Measurements from ENCODE around the gene ADAM12. TPM values are rescaled to one million over a fixed set of nuclear protein-coding genes. Genes with fewer than 3 reads are reported as not detected.
"Not testable (repeated sequence)": the region's sequence is repeated elsewhere in the genome, so short reads cannot be mapped to it uniquely, and the experiment has no call there.

ADAM12 gene
- polyA plus RNA-seq, 3 donors: 25.6 to 27.1 (median 26.1) TPM

DNA sequence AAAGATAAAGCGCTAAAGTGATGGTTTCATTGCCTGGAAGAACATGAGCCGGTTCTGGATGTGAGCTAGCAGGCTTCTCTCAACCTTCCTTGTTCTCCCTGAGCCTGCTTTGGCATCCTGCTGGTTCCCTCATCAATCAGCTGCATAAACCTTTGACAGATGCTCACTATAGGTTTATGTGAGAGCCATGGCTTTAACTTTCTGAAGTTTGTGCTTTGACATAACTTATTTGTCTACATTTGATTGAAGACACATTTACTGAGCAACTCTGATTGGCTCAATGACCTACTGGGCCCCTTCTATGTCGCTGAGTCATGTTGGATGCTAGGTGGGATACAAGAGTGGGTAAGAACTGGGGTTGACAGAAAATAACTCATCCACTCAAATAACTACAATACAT is 192.0 kb downstream of the ADAM12 start:
- no peak for DNase-seq (ENCODE audit: low read depth in 3 of 3, low spot score in 2 of 3)

DNA sequence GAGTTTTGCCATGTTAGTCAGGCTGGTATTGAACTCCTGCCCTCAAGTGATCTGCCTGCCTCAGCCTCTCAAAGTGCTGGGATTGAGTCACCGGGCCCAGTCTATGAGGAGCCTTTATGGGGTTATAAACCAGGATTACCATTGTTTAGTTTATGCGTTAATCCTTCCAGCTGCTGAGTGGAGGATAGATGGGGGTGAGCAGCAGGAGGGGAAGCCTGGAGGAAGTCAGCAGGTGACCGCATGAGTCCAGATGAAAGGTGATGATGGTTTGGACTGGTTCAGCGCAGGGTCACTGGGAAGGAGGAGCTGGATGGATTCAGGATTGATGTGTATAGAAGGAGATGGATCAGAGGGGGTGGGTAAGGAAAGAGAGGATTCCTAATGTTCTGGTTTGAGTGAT is 197.1 kb downstream of the ADAM12 start:
- DNase-seq (ENCODE audit: low read depth in 3 of 3, low spot score in 2 of 3): no peak

DNA sequence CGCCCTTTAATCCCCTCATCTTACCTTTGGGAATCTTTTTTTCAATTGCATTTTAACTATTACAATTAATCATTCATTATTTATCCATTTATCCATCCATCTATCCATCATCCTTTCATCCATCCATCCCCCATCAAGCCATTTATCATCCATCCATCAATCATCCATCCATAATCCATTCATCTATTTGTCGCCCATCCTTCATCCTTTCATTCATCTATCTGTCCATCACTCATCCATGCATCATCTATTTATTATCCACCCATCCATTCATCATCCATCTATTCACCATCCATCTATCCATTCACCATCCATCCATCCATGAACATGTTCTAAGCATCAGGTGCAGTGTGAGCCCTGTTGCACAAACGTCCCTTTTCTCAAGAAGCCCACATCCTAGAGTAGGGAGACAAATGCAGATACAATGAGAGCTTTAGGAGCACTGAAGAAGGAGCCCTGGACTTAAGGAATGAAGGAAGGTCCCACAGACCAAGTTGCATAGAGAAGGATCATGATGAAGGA is 199.5 kb downstream of the ADAM12 start:
- no peak for DNase-seq (ENCODE audit: low read depth in 3 of 3, low spot score in 2 of 3)

DNA sequence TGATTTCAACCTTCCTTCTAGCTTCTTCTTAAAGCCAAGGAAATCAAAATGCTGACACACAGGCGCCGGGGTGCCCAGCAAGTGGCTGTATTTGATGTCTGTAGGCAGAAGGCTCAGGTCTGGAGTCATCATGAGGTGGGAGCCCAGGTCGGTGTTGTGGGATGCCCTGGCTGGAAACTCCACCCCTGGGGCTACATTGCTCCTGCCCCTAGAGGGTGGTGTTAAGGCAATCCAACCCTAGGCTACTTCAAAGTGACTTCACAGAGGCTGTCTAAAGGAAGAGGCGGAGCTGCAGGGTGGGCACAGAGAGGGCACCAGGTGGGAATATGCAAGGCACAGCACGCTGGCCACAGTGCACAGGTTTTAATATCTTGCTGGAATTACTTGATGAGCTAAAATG is 200.9 kb downstream of the ADAM12 start:
- no peak for DNase-seq (ENCODE audit: low read depth in 3 of 3, low spot score in 2 of 3)

DNA sequence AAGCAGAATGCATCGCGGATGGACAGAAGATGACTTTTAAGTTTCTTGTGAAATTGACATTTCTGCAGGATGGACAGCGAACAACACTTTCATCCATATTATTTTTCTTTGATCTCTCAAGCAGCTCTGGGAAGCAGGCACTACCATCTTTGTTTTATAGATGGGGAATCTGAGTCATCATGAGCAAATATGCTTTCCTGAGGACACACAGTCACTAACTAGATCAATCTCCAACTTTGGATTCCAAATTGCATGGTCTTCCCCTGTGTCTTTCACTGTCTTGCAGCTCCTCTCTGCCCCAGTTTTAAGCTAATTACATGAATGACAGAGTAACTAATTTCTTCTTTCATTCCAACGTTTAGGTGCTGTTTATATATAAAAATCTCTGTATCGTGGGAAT is 201.5 kb downstream of the ADAM12 start:
- DNase-seq (ENCODE audit: low read depth in 3 of 3, low spot score in 2 of 3): no peak

DNA sequence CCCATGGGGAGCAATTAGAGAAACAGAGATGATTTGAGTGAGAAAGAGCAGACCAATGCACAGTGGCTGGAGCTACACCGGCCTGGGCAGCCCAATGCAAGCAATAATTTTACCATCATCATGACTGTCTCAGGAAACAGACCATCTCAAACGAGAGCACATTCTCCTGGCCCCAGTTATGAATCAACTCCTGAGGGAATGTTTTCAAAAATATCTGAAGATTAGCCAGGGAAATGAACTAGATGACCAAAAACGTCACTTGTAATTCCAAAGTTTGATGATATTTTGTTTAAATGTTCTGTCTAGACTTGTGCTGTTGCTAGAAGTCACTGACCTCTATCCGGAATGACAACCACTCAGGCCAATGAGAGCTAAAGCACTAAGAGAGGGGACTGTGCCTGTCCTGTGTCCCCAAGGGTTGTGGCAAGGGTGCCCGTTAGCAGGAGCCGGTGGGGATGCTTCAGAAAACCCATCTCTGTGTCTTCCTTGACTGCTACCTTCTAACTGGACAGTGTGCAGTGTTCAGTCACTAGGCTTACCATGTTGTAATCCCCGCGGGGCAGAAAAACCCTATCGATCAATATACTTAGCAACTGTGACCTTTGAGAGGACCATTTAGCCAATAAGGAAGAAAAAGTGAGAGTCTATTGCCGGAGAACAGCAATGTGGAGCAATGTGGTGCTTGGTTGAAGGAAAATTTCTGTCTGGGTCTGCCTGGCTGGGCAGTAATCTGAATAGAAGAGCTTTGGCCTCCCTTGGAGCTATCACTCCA is 202.4 kb downstream of the ADAM12 start:
- no peak for DNase-seq (ENCODE audit: low read depth in 3 of 3, low spot score in 2 of 3)

DNA sequence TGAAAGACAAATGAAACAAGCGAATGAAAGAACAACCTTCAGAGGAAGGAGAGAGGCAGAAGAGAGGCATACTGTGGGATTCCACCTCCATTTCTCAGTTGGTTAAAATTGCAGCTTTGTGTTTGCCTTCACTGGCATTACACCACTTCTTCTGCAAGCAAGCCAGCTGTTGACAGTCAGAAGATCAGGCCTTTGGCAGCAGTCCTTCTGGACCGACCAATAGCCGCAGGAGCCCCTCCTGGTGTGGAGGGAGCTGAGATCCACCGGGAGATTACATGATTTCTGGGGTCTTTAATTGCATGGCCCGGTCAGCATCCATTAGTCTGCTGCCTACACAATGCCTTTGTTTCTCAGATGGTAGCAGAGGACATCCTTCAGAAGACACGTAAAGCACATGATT is 206.7 kb downstream of the ADAM12 start:
- no peak for DNase-seq (ENCODE audit: low read depth in 3 of 3, low spot score in 2 of 3)

DNA sequence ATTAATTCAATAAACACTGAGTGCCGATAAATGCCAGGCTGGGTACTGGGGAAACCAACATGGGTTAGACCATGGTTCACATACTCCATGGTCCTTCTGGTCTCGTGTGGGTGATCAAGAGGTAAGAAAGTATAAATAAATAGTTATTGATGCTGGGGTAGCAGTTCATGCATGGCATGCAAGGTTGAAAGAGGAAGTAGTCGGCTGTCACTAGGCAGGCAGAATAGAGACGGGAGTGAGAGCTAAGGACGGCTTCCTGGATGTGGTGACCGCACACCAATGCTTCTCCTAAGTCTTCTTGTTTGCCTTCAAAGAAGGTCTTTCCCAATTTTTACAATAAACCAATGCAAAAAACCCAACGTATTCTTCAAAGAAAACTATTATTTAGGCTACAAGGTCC is 208.6 kb downstream of the ADAM12 start:
- DNase-seq (ENCODE audit: low read depth in 3 of 3, low spot score in 2 of 3): no peak

DNA sequence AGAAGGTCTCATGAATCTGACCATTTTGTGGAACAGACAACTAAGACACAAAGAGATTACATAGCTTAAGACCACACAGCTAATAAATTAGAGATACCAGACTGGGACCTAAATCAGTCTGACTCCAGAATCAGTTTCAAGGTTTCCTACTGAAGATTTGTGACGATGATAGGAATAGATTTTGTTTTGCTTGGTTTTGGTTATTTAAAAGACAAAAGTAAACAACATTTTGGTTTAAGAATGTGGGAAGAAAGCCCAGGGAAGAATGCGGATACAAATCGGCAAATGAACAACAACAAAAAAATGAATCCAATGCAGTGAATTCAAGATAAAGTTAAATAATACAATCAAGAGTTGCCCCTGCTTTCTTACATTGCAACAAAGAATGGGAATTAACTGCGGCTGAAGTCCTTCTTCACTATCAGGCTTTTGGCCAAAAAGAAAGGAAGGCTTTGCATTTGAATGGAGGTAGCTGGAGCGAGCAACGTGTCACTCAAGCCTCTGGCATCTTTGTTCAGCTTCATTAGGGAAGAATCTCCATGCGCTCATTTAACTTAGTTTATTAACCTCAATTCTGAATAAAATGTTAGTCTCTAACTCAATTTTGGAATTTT is 210.8 kb downstream of the ADAM12 start:
- DNase-seq (ENCODE audit: low read depth in 3 of 3, low spot score in 2 of 3): no peak

DNA sequence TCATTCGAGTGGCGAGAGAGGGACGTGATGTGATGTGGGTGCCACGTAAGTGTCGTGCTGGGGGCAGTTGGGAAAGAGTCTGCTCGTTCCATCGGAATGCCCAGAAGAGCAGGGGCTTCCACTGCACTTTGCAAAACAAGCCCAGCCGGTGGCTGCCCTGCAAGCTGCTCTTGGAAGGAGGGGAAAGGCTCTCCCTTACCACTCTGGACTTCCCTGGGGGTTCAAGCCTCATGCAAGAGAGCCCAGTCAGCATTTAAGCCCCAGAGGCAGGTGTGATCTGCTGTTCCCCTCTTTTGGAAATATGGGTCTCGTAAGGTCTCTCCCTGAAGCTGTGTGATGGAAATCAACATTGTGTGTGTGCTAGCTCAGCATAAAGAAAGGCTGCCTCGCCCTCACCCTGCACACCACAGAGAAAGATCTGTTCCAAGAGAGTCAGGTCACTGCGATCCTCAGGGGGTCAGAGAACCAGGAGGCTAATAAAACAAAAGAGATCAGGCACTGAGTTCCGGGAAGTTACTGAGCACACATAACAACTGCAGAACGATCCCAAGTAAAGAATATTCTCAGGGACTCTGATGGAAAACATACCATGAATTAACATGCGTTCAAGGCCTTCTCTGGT is 212.5 kb downstream of the ADAM12 start:
- DNase-seq (ENCODE audit: low read depth in 3 of 3, low spot score in 2 of 3): no peak

DNA sequence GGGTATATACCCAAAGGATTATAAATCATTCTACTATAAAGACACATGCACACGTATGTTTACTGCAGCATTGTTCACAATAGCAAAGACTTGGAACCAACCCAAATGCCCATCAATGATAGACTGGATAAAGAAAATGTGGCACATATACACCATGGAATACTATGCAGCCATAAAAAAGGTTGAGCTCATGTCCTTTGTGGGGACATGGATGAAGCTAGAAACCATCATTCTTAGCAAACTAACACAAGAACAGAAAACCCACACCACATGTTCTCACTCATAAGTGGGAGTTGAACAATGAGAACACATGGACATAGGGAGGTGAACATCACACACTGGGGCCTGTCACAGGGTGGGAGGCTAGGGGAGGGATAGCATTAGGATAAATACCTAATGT is 215.5 kb downstream of the ADAM12 start:
- not testable (repeated sequence) for DNase-seq (ENCODE audit: low read depth in 3 of 3, low spot score in 2 of 3)

DNA sequence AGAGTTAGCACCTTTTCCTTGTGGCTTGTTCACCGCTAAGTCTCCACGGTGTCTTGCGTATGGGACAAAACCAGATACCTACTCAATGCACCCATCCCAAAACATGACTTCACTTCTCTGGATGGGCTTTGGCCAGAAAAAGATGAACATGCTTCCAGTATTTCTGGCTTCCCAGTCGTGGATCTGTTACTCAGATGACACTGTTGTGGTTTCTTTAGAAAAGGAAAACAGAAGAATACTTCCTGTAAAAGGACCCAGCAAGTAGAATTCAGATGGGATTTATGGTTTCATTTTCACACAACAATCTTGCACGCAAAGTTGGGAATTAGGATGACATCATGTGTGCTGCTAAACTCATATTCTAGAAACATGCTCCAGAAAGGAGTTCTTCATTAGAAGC is 216.7 kb downstream of the ADAM12 start:
- peak in 1 of 3 donors; percentile 10 for DNase-seq (ENCODE audit: low read depth in 3 of 3, low spot score in 2 of 3)

DNA sequence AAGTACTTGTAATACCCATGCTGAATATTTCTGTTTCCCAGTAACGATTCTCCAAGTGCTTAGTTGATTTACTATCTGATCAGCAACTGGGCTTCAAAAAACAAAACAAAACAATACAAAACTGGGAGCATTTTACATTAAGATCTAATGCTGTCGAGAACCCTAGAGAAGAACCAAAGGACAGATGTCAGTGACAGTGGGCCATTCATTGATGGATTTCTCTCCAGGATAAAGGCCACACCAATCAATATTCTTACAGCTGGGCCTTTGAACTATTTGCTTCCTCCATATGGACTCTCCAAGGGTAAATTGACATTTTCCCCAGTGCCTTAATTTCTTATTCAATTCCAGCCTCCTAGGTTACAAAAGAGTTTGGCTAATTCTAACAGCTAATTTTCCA is 217.5 kb downstream of the ADAM12 start:
- no peak for DNase-seq (ENCODE audit: low read depth in 3 of 3, low spot score in 2 of 3)

DNA sequence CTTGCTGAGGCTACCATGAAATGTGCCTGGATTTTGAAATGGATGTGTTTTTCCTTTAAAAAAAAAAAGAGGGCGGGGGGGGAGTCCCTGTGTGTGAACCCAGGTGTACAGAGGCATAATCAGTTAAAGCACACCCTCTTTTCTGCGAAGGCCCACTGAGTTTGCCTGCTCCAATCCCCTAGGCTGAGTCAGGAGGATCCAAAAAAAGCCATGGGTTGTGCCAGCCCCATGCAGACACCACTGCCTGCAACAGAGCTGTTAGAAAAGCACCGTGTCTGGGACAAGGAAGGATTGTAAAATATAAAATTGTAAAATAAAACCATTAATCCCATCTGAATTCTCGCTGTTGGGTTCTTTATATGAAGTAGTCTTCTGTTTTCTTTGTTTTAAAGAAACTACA is 217.9 kb downstream of the ADAM12 start:
- no peak for DNase-seq (ENCODE audit: low read depth in 3 of 3, low spot score in 2 of 3)

DNA sequence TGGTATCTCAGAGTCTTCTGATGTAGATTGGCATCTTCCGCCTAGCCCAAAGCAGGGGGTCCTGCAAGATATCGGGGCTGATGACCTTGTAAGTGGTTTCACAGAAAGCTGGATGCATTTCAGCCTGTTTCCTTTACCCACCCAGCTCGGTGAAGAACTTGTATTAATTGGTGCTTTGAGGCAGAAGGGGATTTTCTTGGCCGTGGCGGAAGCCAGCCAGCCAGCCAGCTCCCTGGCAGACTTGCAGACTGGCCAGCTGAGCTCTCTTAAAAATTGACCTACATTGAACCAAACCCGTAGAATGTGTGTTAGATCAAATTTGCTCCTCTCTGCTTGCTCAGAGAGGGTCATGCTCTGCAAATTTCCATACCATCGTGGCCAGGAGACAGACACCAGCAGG is 218.4 kb downstream of the ADAM12 start:
- DNase-seq (ENCODE audit: low read depth in 3 of 3, low spot score in 2 of 3): no peak

DNA sequence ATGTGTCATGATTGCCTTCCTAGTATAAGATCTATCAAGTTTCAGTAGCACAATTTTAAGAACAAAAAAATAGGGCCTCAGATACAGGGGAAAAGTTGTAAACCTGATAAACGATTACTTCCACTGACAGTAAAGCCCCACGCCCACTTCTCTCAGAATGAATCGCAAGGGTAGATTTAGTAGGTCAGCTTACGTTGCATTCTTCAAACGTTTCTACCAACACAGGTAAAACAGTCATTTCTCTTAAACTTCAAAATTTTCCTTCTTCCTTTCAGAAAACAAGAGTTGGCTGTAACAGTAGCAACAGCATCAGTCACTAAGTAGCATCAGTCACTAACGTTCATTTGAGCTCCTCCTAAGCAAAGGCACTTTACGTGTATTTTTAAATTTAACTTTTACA is 221.5 kb downstream of the ADAM12 start:
- no peak for DNase-seq (ENCODE audit: low read depth in 3 of 3, low spot score in 2 of 3)

DNA sequence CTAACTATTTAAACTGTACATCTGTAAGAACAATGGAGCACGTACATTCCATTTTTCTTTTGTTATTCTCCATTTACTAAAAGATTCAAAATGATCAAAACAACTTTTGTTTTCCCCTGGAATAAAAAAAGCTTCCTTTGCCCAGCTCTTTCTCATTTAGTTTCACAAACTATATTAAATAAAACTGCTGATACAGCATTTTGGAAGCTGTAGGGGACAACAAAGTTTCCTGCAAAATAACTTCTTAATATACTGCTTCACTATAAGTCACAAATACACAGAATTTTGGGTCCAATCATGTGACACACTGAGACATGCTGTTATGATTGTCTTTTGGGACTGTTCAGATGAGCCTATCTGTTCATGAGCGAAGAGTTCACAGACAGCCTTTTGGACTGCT is 222.4 kb downstream of the ADAM12 start:
- DNase-seq (ENCODE audit: low read depth in 3 of 3, low spot score in 2 of 3): no peak

DNA sequence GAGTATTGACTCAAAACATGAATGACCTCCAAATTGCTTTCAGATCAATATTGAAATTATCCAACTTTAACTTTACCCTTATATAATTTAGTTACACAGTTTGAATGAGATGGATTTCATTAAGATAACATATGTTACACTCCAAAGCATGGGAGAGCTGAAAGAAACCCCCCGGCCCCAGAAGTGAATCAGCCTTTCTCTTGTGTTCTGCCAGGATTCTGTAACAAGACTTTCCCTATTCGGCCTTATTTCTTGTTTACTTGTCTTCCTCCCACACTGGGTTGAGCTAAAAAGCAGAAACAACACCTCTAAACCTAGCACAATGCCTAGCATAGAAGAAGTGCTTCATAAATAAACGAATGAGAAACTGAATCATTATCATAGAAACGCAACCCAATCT is 224.8 kb downstream of the ADAM12 start:
- no peak for DNase-seq (ENCODE audit: low read depth in 3 of 3, low spot score in 2 of 3)

DNA sequence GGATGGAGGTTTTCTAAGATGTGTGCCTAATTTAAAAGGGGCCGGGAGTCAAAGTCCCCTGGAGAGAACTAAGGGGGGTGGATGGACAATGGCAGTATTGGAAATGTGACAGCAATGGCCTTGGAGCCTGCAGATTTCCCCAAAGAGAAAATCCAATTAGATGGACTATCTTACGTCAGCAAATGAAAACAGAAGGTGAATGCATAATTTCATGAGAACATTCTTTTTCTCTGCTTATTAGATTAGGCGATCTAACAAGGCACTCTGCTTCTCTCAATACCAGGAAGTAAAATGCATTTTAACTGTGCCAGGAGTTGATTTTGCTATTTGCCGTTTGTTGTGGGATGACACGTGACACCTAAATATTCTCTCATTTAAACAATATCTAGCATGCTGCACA is 226.6 kb downstream of the ADAM12 start:
- no peak for DNase-seq (ENCODE audit: low read depth in 3 of 3, low spot score in 2 of 3)

DNA sequence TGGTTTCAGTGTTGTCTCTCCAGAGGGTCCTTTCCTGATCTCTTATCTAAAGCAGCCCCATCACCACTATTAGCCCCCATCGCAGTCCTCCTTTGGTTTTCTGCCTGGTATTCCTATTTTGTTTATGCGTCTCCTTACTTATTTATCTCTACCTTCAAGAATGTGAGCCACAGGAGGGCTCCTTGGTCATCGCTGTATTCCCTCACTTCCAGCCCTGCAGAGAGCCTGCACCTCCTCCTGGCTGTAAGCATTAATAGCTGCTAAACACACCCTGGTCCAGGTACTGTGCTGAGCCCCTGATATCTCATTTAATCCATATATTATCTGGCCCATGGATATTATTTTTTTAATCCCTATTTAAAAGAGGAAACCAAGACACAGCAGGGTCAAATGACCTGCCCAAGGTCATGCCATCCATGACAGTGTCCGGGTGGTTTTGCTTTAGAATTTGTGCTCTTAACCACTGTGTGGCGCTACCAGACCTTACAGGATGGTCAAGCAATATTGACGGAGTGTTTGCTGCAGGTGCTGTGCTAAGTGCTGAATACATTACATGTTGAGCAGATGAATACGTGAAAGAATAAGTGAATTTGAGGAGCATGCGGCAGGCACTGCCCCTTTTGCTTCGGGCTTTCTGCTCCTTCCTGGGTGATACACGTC is 227.2 kb downstream of the ADAM12 start:
- no peak for DNase-seq (ENCODE audit: low read depth in 3 of 3, low spot score in 2 of 3)

DNA sequence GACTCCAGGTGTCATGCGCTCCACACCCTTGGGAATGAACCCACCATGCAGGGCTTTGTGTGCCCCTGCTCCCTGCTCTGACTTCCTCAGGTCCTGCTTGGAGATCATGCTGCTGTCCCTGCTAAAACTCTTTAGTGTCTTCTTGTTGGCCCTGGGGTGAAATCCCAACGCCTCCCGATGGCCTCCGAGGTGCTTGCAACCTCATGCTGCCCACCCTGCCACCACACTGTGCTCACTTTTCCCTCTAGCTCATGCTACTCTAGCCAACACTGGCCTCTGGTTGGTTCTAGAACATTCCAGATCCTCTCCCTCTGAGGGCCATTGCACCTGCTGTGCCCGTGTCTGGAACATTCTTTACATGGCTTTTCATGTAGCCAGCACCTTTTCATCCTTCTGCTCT is 227.7 kb downstream of the ADAM12 start:
- DNase-seq (ENCODE audit: low read depth in 3 of 3, low spot score in 2 of 3): no peak
